AML-193 (cell line): ENCODE data around the gene MAB21L1.

Experiments used
- DNase-seq, 2 experiments: peaks; one replicate each; lab custom pipeline; 2025; lab: John Stamatoyannopoulos, UW

The MAB21L1 gene

DNA sequence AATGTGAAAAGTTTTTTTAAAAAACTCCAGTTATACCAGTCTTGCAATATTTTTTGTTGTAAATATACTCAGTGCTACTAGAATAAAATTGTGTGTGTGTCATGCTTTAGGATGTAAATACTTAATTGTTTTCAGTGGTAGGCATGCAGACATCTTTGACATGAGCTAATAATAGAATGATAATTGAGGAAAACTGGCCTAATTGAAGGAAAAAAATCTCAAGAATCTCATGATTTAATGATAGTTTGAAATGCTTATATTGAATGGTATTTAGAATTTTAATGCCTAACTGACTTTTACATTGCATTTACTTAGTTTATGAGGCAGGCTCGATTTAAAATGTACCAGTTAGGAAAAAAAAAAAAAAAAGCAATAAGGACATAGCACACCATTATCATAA is 3.2 kb upstream of the MAB21L1 start:
- no peak for DNase-seq

DNA sequence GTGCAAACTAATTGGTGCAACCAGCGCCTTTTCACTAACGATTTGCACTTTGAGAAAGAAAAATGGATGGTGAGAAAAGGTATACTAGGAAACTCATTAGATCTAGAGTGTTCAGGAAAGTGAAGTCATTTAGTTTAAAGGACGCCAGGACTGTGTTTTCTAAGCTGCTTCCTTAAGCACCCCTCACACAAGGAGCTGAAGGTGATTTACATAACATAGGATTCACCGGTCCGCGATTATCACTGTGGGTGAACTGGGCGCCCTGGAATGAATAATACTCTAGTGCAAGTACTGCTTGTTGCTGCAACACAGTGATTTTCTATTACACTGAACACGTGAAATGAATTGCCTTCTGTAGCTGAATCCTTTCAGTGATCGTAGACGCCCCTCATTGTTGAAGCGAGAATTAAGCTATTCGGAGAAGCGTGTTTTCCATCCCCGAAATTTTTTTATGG is 2.6 kb upstream of the MAB21L1 start:
- no peak for DNase-seq

DNA sequence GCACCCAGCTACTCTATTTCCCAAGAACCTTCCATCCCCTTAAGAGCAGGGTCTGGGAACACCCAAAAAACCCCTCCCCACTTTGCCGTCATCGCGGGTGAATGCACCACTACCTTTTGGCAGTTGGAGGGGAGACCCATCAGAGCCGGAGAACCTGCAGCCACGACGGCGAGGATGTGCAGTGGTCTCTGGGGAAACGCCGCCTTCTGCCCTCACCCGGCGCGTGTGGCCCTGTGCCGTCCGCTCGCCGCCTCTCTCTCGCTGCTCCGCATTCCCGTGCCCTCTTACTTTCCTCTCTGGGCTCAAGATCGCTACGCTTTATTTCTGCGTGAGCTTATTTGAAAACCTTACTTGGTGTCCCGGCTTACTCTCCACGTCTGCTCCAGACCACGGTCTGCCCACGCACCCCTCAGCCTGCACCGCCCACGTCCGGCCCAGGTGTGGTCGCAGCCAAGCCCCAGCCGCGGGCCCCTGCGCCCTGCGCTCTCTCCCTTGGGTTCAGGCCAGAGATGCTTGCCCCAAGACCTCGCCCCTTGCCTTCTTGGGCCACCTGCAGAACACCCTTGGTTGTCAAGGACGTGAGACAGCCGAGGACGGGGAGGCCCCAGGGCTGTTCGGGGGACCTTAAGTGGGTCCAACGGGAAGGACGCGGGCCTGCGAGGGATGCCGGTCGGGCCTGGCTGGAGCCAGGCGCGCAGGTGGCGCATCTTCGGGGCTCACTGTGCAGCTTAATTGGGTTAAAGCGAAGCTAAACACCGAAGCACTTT is 2.0 kb upstream of the MAB21L1 start:
- DNase-seq = no peak

DNA sequence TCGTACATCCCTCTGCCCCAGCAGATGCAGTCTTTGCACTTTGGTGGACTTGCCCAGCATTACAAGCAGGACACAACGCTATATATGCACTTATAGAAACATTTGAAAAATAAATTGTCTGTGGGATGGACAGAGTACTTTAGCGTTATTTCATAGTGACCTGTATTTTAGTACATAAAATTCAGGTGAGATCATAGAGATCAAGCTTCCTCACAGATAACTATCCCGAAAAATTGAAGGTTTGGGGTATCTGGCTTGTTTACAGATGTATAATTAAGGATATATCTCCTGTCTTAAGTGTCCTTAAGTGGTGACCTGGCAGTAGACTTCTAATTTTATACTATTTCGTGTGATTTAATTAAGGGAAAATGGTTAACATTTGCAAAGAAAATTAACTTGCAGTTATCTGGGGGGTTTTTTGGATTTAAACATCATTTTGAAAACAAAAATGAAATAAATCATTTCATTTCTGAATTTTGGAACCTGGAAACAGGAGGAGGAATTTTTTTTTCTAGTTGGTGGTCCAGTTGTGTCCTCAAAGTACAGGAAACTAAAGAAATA is 977 bp upstream of the MAB21L1 start:
- no peak for DNase-seq

DNA sequence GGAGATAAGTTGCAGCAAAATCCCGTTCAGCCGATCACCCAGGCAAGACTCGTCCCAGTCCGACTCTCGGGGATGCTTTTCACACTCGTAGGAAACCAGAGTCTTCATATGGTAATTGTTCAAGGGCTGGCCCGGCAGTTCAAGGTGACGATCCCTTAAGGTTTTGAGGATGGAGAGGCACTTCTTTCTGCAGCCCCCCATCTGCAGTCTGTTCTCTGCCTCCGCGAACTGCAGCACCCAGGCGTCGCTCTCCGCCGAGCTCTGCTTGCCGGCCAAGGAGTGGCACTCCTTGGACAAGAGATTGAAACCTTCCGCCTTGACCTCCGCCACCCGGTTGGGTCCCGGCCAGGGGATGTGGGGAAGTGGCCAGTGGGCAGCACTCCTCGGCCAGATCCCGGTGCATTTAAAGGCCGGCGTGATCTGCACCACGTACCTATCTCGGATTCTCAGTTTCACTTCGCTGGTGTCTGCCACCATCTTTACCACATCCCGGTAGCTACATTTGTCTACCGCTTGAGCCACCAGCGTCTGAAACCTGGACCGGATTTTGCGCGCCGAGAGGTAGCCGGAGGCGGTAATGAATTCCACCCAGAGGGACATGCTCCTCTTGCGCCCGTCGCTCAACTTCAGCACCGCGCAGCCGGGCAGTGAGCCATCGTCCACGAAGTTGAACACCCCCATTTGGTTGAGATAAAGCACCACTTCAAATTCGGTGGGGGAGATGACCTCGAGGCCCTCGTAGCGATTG is 1.1 kb downstream of the MAB21L1 start:
- DNase-seq = no peak

DNA sequence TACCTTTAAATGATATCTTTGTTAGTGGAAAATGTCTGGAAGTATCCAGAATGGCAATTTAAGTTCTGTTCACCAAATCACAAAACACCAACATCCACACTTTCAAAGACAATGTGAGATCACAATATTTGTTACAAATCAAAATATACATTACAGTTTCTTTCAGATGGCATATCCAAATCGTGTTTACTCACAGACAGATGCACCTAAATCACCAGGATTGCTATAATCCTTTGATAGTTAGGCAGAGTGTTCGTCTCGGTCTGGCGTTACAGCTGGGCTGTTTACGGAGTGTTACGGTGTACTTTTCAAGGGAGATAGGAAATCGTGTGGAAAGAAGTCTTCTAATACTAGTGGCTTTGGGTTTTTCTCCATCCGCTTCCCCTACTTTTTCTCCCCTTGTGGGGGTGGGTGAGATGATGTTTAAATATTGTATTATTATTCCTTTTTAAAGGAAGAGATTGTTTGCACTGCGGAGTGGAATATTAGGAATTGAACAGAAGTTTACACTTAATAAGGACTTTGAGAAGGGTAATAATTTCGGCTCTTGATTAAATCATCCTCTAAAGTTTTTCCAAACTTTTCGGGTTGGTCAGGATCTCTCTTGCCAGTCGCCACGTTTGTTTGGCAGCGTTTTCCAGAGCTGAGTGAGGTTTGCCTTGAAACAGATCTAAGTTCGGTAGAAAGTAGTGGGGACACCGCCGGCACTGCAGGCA is 1.8 kb downstream of the MAB21L1 start:
- no peak for DNase-seq

DNA sequence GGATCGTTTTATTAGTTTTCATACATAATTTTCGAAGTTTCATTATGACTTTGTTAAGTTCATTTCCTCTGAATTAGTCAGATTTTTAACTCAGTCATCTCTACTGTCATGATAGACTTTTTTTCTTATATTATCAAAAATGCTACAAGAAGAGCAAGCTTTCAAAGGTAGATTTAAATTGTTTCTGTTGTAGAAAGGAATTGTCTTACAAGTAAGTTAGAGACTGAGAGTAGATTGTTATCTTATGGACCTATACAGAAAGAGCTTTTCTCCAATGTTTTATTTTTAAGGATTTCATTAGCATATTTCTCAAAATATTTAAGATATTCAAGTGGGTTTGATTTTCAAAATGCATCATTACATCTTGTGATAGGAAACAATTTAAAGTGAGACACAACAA is 2.7 kb downstream of the MAB21L1 start:
- DNase-seq = no peak

DNA sequence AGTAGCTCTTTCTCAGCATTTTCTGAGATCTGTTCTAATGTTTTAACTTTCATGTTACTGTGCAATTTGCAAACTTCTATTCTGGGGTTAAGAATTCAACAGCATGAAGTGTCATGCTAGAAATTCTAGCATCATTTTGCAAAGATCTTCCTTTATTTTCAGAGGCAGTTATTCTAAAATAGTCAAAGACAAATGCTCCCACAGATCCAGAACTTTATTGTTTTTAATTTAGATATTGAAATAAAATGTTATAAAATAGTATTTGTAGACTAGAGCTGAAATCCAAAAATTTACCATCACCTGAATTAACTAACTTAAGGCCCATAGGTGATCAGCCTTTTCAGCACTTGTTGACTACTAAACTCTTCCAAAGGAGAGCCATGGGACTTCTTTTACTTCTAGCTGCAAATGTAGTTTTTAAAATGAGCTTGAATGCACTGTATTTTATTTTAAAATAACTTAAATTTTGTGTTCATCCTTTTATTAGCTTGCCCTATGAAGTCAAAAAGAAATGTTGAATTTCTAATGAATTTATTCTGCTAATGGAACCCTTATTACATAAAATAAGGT is 3.2 kb downstream of the MAB21L1 start:
- no peak for DNase-seq

DNA sequence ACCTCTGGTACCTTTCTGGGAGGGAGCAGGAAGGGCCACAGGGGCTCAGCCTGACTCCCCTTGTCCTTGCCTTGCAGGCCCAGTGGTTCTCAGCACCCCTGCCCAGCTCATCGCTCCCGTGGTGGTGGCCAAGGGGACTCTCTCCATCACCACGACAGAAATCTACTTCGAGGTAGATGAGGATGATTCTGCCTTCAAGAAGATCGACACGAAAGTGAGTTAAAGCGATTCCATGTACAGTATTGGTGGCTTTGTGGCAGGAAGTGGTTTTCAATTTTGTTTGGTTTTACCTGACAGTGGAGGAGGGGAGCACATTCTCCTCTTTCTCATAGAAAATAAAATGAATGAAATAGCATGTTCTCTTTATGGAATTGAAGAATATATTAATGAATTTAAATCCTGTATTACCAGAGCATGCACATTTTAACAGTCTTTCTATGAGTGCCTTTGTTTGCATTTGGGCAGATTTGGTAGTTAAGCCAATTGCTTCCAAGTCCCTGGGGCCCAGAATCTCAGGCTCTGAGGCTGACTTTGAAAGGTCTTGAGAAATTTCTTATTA is 4.1 kb downstream of the MAB21L1 start:
- no peak for DNase-seq

DNA sequence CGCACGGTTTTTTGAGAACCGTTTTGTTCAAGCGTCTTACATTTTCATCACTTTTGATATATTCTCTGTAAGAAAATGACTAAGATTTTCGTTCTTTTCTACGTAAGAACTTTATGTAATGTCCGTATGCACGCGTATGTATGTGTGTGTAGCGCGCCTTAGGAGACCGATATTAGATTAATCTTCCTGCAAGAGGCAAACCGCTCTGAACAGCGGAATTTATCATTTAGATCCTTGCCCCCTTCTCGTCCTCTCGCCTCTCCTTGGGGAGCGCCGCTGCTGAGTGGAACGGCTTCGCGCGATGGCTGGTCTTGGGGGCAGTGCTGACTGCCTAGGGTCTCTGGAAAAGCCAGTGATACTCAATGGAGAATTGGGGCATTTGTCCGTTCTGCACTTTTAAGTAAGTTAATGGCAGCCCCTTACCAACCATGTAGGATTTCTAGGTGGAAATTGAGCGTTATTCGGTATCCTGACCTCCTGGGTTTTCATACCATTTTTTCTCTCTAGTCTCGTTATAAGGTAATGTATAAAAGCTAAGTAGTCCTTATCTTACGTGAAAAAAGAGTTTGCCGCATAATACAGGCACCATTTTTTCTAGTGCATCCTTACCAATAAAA is 4.7 kb downstream of the MAB21L1 start:
- DNase-seq = no peak

DNA sequence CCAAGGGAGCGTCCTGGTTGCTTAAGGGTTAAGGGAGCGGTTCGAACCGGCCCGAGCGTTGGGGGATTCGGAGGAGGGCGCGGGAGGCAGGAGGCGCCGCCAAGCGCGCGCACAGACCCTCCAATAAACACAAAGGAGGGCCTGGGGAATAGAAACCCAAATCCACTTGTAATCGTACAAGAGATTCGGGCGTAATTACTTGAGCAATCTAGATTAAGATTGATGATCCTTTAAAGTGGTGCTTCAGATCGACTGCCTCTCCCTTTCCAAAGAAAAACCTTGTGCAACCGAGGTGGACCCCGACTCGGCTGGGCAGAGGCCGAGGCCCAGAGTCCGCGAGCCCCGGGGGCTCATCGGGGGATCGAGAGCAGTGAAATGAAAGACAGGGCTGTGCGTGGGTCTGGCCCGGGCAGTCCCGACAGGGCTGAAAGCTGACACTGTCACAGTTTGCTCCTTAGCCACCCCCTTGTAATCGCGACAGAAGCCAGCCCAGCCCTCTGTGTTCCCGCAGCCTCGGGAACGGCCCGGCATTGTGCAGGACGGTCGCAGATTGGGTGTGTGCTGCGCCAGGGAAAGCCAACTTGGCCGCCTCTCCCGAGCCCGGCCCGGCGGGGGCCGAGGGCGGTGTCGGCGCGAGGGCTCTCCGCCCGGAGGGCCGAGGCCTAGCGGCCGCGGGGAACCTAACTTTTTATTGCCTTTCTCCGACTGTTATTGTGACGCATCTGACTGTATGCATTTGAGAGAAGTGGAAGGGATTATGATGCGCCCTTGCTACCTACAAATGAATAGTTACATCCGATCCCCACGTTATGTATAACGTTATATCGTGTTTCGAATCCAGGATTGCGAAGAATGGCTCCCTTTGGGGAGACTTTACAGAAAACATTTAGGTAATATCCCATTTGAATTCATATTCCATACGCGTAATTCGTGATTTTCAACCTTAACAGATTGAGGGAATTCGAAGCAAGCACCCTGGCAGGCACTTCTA is 5.5 kb downstream of the MAB21L1 start:
- DNase-seq = no peak

DNA sequence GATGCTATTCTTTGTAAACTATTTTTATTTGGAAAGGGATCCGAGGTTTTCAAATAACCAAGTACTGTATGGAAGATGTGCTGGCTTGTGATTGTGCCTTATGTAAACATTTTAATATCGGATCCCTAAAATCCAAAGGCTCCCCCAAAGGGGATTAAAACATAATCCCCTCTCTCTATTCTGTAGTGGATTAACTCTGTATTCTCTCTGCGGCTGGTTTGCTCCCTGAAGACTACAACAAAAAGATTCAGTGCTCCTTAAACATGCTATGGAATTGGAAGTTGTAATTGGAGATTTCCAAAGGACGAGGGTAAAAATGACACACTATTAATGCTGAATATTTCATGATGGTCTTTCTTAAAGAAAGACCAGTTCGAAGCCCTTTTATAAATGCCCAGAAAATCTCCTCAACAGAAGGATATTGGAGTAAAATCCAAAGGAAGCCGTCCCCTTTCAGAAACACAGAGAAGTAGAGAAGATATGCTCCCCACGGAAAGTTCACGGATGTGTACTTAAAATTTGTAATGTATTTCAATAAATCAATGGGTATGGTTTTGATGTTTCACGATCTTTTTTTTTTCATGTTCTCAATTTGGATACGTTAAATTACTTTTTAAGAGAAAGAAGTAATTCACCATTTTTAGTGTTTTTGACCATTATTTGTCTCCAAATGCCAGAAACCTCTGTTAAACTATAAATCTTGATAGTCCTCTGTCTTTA is 6.5 kb downstream of the MAB21L1 start:
- DNase-seq = no peak

DNA sequence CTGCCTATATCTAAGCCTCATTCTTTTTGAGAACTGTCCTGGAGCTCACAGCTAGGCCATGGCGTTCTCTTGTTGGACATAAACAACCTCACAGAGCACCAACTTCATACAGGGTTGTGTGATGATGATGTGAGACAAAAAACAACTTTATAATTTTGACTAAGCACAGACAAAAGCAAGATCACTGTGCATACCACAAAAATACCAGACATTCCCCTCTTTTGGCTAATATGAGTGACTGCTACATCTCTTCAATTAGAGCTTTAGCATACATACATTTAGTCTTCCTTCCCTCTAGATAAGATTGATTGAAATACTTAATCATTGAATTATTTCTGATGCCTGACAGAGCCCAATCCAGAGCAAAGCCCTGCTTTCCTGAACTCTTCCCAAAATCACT is 8.3 kb downstream of the MAB21L1 start:
- no peak for DNase-seq

DNA sequence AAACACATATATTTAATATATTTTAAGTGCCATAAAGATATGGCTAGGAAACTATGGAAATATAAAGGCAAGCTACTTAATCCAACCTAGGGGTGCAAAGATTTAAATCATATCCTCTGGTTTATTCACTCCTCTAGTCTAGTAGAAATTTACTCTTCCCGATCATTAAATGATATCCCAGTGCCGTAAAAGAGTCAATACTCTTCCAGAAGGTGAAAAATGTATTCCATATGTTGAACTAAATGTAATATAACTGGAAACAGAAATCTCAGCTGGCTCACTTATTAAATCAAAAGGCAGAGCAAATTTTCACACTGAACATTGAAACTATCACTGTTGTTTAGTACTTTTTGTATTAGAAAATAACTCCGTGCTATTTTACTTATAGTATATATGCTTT is 11.1 kb downstream of the MAB21L1 start:
- DNase-seq = no peak

DNA sequence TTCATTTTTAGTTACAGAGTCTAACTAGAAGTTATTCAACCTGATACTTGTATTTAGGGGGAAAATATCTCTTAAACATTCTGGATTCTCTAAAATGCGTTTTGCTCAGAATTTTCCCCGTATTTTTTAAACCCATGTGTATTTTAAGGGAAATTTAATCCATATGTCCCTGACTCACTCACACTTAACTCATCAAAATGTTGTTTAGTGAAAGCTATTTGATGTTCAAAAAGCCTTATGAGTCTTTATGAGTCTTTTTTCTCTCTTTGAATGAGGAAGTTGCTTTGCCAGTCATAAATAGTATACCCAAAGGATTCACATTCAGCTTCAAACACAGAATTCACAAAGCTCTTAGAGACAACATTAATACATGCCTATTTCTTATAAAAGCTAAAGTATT is 16.4 kb downstream of the MAB21L1 start:
- DNase-seq = no peak

DNA sequence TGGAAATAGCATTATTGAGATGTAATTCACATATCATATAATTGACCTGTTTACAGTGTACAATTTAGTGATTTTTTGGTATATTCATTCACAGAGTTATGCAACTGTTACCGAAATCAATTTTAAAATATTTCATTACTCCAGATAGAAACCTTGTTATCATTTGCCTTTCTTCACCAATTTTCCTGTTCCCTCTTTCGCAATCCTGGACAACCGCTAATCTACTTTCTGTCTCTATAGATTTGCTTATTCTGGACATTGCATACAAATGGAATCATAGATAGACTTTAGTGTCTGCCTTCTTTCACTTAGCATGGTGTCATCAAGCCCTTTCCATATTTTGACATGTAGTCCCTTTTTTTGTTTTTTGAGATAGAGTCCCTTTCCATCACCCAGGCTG is 19.2 kb downstream of the MAB21L1 start:
- no peak for DNase-seq

DNA sequence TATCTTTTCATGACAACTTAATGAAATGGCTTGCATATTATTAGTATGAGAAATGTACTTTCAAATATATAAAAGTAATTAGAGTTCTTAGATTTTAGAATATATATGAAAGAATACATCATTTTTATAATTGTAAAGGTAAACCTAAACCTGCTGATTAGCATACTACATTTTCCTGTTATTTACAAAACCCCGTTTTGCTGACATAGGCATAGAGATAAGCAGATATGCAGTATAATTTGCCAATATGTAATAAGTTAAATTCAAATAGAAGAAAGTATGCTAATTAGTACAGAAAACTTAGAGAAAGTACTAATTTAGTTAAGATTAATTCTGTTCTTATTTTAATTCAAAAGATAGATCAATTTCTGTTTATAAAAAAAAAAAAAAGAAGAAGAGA is 21.5 kb downstream of the MAB21L1 start:
- DNase-seq = no peak

DNA sequence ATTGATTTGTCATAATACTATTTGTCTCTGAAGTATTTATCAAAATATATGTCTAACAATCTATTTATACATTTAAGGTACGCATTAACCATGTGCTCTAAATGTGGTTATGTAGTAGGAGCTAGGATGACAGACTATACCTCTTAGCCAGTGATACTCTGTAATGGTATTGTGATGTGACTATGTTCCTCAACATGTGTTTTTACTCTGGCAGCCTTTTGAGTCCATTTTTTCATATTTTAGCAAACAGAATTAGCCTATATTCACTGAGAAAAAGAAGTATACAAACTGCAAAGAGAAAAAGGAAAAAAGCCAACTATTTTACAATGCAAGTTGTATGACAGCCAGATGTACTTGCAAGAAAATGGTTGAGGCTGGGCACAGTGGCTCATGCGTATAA is 26.7 kb downstream of the MAB21L1 start:
- DNase-seq = no peak

DNA sequence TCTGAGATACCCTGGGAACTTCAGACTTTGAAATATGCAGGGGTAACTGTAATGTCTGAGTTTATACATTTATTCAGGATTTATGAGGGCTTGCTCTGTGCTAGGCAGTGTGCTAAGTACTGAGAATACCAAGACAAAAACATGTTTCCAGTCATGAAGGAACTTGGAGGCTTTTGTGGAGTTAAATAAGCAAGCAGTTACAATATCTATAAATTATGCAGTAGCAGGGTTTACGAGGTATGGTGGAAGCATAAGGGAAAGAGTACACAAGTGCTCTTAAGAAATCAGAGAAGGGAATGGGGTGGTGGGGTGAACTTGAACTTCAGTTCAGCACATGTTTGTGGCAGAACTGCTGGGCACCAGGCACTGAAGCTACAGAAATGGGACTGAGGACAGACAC is 28.0 kb downstream of the MAB21L1 start:
- no peak for DNase-seq
